ENCODE measurements around the gene PTPRS. TPM values are rescaled to one million over a fixed set of nuclear protein-coding genes. Genes with fewer than 3 reads are reported as not detected.

The PTPRS gene
- polyA plus RNA-seq, 3 donors, result 0.03 TPM; not detected in 2

DNA sequence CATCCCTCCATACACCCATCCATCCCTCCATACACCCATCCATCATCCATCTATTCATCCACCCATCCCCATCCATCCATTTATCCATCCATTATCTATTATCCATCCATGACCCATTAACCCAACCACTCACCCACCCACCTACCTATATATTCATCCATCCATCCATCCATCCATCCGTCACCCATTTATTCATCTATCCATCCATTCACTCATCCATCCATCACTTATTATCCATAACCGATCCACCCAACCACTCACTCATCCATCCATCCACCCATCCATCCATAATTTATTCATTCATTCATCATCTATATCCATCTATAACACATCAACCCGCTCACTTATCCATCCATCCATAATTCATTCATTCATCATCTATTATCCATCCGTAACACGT, 28.7 kb upstream of the PTPRS start:
- TF ChIP-seq, protein P1, sequence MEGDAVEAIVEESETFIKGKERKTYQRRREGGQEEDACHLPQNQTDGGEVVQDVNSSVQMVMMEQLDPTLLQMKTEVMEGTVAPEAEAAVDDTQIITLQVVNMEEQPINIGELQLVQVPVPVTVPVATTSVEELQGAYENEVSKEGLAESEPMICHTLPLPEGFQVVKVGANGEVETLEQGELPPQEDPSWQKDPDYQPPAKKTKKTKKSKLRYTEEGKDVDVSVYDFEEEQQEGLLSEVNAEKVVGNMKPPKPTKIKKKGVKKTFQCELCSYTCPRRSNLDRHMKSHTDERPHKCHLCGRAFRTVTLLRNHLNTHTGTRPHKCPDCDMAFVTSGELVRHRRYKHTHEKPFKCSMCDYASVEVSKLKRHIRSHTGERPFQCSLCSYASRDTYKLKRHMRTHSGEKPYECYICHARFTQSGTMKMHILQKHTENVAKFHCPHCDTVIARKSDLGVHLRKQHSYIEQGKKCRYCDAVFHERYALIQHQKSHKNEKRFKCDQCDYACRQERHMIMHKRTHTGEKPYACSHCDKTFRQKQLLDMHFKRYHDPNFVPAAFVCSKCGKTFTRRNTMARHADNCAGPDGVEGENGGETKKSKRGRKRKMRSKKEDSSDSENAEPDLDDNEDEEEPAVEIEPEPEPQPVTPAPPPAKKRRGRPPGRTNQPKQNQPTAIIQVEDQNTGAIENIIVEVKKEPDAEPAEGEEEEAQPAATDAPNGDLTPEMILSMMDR (IDR thresholded peaks at IDR 0.05), result no peak
- peaks cover 4 to 6% of the 10 kb centered on the region in 2 donors for H3K9me3 ChIP-seq (replicated peaks in 1 of 2; ENCODE audit: control insufficient read depth in 1 of 2, insufficient read depth in 1 of 2, low read length in 2 of 2)
- 89% methylated on average over 5 of the region's 5 CpGs for WGBS (ENCODE audit: insufficient coverage)
- no peaks in the 10 kb centered on the region for H3K4me1 ChIP-seq (ENCODE audit: control insufficient read depth in 1 of 2, insufficient read depth in 2 of 2, low read length in 2 of 2)
- Mint-ChIP-seq H3K9me3 (peaks cover 0 to 5% (median 0%) of the 10 kb centered on the region in 7 donors), H3K27me3 (ENCODE audit: low read depth in 3 of 3) (peaks cover 0 to 7% (median 4%) of the 10 kb centered on the region in 3 donors), H3K27ac (no peak overlapping the region), H3K4me1 (no peaks in the 10 kb centered on the region), H3K36me3 (no peaks in the 10 kb centered on the region), H3K4me3 (no peak overlapping the region)
- H3K27ac ChIP-seq (ENCODE audit: low read depth in 1 of 2, low read length in 2 of 2), result no peak overlapping the region
- H3K79me2 ChIP-seq (ENCODE audit: insufficient read depth, low read length), result no peaks in the 10 kb centered on the region
- H3K36me3 ChIP-seq (replicated peaks in 1 of 2; ENCODE audit: control insufficient read depth in 1 of 2, insufficient read depth in 2 of 2, low read length in 2 of 2), result no peaks in the 10 kb centered on the region
- no peak overlapping the region for H3K4me2 ChIP-seq (replicated peaks; ENCODE audit: extremely low read depth, low read length, poor library complexity, severe bottlenecking)
- H3K27me3 ChIP-seq (ENCODE audit: control insufficient read depth in 2 of 2, insufficient read depth in 2 of 2, low read length in 2 of 2), result no peaks in the 10 kb centered on the region
- no peaks in the 10 kb centered on the region for H4K20me1 ChIP-seq (ENCODE audit: insufficient read depth, low read length)
- H3K4me3 ChIP-seq (replicated peaks in 1 of 3; ENCODE audit: low read depth in 2 of 3, low read length in 3 of 3), result no peak overlapping the region
- intact Hi-C loops (cut with micrococcal nuclease), result no loop called here
- no peak overlapping the region for H3K9ac ChIP-seq (ENCODE audit: insufficient read depth, low read length, poor library complexity, severe bottlenecking)
- no peak for DNase-seq
- no peak overlapping the region for H2AFZ ChIP-seq (ENCODE audit: insufficient read depth, low read depth, low read length, poor library complexity, severe bottlenecking)

DNA sequence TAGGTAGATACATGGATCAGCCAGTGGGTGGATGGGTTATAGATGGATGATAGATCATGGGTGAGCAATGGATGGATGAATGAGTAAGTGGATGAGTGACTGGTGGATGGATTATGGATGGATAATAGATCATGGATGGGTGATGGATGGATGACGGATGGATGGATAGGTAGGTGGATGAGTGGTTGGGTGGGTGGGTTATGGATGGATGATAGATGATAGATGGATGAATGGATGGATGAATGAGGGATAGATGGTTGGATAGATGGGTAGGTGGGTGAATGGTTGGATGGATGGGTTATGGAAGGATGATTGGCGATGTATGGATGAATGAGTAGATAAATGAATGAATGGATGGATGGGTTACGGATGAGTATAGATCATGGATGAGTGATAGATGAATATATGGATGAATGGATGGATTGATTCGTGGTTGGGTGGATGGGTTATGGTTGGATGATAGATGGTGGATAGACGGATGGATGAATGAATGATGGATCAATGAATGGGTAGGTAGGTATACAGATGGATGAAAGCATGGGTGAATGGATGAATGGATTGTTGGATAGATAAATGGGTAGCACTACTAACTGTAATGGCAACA, 27.0 kb upstream of the PTPRS start:
- no peaks in the 10 kb centered on the region for H4K20me1 ChIP-seq (ENCODE audit: insufficient read depth, low read length)
- no peaks in the 10 kb centered on the region for H3K36me3 ChIP-seq (replicated peaks in 1 of 2; ENCODE audit: control insufficient read depth in 1 of 2, insufficient read depth in 2 of 2, low read length in 2 of 2)
- H3K27me3 ChIP-seq (ENCODE audit: control insufficient read depth in 2 of 2, insufficient read depth in 2 of 2, low read length in 2 of 2), result no peaks in the 10 kb centered on the region
- 83% methylated on average over 5 of the region's 5 CpGs for WGBS (ENCODE audit: insufficient coverage)
- no peak overlapping the region for H3K4me3 Mint-ChIP-seq
- DNase-seq, result no peak
- no peaks in the 10 kb centered on the region for H3K36me3 Mint-ChIP-seq
- no peaks in the 10 kb centered on the region for H3K4me1 ChIP-seq (ENCODE audit: control insufficient read depth in 1 of 2, insufficient read depth in 2 of 2, low read length in 2 of 2)
- H2AFZ ChIP-seq (ENCODE audit: insufficient read depth, low read depth, low read length, poor library complexity, severe bottlenecking), result no peak overlapping the region
- H3K9me3 ChIP-seq (replicated peaks in 1 of 2; ENCODE audit: control insufficient read depth in 1 of 2, insufficient read depth in 1 of 2, low read length in 2 of 2), result peaks cover 0 to 2% of the 10 kb centered on the region in 2 donors
- H3K9ac ChIP-seq (ENCODE audit: insufficient read depth, low read length, poor library complexity, severe bottlenecking), result no peak overlapping the region
- H3K27ac ChIP-seq (ENCODE audit: low read depth in 1 of 2, low read length in 2 of 2), result no peak overlapping the region
- TF ChIP-seq, protein P1 (IDR thresholded peaks at IDR 0.05), result no peak
- H3K9me3 Mint-ChIP-seq, result no peaks in the 10 kb centered on the region
- H3K4me3 ChIP-seq (replicated peaks in 1 of 3; ENCODE audit: low read depth in 2 of 3, low read length in 3 of 3), result no peak overlapping the region
- H3K79me2 ChIP-seq (ENCODE audit: insufficient read depth, low read length), result no peaks in the 10 kb centered on the region
- intact Hi-C loops (cut with micrococcal nuclease), result no loop called here
- H3K27me3 Mint-ChIP-seq (ENCODE audit: low read depth in 3 of 3), result peaks cover 0 to 7% (median 3%) of the 10 kb centered on the region in 3 donors
- no peak overlapping the region for H3K4me2 ChIP-seq (replicated peaks; ENCODE audit: extremely low read depth, low read length, poor library complexity, severe bottlenecking)
- no peak overlapping the region for H3K27ac Mint-ChIP-seq
- no peaks in the 10 kb centered on the region for H3K4me1 Mint-ChIP-seq
